Inflammatory macrophage (primary cell): ENCODE data around the gene OR6B1.
"Not testable (repeated sequence)": the region's sequence is repeated elsewhere in the genome, so short reads cannot be mapped to it uniquely, and the experiment has no call there.

ENCODE experiments used
- DNase-seq, 2 donors: peaks; one replicate each; pipeline ENCODE4 v3.0.0-alpha.2; 2020 to 2022

OR6B1 gene

GRCh38 chr7:144048648-144049047 lies 48.5 kb downstream of the OR6B1 start, which contains the start of gene OR2A5:
Gene OR2A5 (plus strand): TSS chr7:144048948. CDS start chr7:144050402, 1,454 bp downstream.
- no peak for DNase-seq

- no peak for DNase-seq
Measured at GRCh38 chr7:144049491-144049890, 49.4 kb downstream of the OR6B1 start.

DNA sequence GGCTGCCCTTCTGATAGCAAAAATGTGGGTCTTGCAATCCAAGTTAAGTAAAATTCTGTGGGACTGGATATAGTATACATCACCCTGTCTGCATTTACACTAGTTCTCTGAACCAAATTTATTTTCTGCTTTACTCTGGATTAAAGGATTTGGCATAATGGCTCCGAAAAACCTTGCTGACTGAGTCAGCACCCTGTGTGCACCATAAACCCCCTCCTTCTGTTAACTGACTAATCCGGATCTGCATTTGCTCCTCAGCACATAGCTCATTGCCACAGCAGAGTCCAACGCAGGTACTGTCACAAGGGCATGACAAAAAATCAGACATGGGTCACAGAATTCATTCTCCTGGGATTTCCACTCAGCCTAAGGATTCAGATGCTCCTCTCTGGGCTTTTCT lies 50.0 kb downstream of the OR6B1 start:
- DNase-seq: no peak

GRCh38 chr7:144050884-144051283 lies 50.8 kb downstream of the OR6B1 start:
- not testable (repeated sequence) for DNase-seq

- DNase-seq: no peak
Measured at GRCh38 chr7:144057954-144058353, 57.8 kb downstream of the OR6B1 start.
